HTERT RPE-1 (cell line): ENCODE measurements around the gene SLC35B1.
"Not testable (repeated sequence)": the region's sequence is repeated elsewhere in the genome, so short reads cannot be mapped to it uniquely, and the experiment has no call there.

Experiments used
- in situ Hi-C: fragments of 300-500 bp; cut with MboI; formaldehyde crosslinking; loops from 4 replicates; pipeline ENCODE4 v1.14.3; 2020; ENCODE audit warnings: low sequenced_read_pairs

SLC35B1 gene

GRCh38 chr17:49734515-49735490 lies 27.0 kb upstream of the SLC35B1 start:
- in situ Hi-C loops, result no loop called here

- in situ Hi-C loops, result no loop called here
Observed at GRCh38 chr17:49731435-49731831, 23.7 kb upstream of the SLC35B1 start.

- in situ Hi-C loops, result no loop called here
Observed at GRCh38 chr17:49730785-49731434, 23.1 kb upstream of the SLC35B1 start.

- in situ Hi-C loops, result no loop called here
Observed at GRCh38 chr17:49730078-49730784, 22.5 kb upstream of the SLC35B1 start.

GRCh38 chr17:49729069-49729468 lies 21.3 kb upstream of the SLC35B1 start:
- in situ Hi-C loops, result no loop called here

- in situ Hi-C loops, result no loop called here
Observed at GRCh38 chr17:49728425-49728824, 20.7 kb upstream of the SLC35B1 start.

GRCh38 chr17:49727380-49727779 lies 19.6 kb upstream of the SLC35B1 start:
- in situ Hi-C loops, result no loop called here

GRCh38 chr17:49725452-49726130 lies 17.8 kb upstream of the SLC35B1 start:
- in situ Hi-C loops, result no loop called here

GRCh38 chr17:49724552-49724951 lies 16.8 kb upstream of the SLC35B1 start:
- in situ Hi-C loops, result not testable (repeated sequence)

- in situ Hi-C loops, result no loop called here
Observed at GRCh38 chr17:49723423-49723822, 15.7 kb upstream of the SLC35B1 start.

GRCh38 chr17:49722066-49722465 lies 14.3 kb upstream of the SLC35B1 start:
- in situ Hi-C loops, result no loop called here

GRCh38 chr17:49717371-49717861 lies 9.7 kb upstream of the SLC35B1 start:
- in situ Hi-C loops, result no loop called here

GRCh38 chr17:49716668-49717364 lies 9.1 kb upstream of the SLC35B1 start:
- in situ Hi-C loops, result no loop called here

- in situ Hi-C loops, result no loop called here
Observed at GRCh38 chr17:49715717-49716279, 8.0 kb upstream of the SLC35B1 start.

- in situ Hi-C loops, result no loop called here
Observed at GRCh38 chr17:49715216-49715615, 7.5 kb upstream of the SLC35B1 start.

GRCh38 chr17:49708515-49709183 lies 885 bp upstream of the SLC35B1 start:
- in situ Hi-C loops, result no loop called here

GRCh38 chr17:49707246-49707607 lies 537 bp downstream of the SLC35B1 start:
- in situ Hi-C loops, result no loop called here

- in situ Hi-C loops, result no loop called here
Observed at GRCh38 chr17:49705254-49705653, 2.5 kb downstream of the SLC35B1 start.

- in situ Hi-C loops, result no loop called here
Observed at GRCh38 chr17:49703557-49704277, 4.0 kb downstream of the SLC35B1 start.
